Measurements from ENCODE around the gene KRTAP5-7.
"Not testable (repeated sequence)": the region's sequence is repeated elsewhere in the genome, so short reads cannot be mapped to it uniquely, and the experiment has no call there.

DNA sequence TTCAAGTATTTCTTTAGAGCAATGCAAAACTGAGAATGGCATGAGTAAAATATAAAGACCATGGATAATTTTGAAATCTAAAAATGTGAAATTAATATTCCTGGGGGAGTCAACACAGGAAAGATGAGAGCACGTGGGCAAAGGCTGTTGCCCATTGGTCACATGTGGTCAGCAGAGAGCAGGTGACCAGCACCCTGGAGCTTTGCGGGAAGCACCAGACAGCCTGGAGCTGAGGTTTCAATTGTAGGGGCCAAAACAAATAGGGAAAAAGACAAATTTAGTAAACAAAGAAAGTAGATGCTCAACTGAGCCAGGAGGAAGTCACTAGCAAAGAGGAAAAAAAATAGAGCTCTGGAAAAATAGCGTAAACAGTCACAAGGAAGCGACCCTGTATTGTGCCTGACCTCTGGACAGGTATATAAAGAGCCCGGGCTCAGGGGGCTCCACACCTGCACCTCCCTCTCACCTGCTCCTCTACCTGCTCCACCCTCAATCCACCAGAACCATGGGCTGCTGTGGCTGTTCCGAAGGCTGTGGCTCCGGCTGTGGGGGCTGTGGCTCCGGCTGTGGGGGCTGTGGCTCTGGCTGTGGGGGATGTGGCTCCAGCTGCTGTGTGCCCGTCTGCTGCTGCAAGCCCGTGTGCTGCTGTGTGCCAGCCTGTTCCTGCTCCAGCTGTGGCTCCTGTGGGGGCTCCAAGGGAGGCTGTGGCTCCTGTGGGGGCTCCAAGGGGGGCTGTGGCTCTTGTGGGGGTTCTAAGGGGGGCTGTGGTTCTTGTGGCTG is at the start of gene KRTAP5-7:
- TF ChIP-seq, protein P1, sequence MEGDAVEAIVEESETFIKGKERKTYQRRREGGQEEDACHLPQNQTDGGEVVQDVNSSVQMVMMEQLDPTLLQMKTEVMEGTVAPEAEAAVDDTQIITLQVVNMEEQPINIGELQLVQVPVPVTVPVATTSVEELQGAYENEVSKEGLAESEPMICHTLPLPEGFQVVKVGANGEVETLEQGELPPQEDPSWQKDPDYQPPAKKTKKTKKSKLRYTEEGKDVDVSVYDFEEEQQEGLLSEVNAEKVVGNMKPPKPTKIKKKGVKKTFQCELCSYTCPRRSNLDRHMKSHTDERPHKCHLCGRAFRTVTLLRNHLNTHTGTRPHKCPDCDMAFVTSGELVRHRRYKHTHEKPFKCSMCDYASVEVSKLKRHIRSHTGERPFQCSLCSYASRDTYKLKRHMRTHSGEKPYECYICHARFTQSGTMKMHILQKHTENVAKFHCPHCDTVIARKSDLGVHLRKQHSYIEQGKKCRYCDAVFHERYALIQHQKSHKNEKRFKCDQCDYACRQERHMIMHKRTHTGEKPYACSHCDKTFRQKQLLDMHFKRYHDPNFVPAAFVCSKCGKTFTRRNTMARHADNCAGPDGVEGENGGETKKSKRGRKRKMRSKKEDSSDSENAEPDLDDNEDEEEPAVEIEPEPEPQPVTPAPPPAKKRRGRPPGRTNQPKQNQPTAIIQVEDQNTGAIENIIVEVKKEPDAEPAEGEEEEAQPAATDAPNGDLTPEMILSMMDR (IDR thresholded peaks at IDR 0.05): not testable (repeated sequence)
- not testable (repeated sequence) for TF ChIP-seq EP300 (IDR thresholded peaks at IDR 0.05; ENCODE audit: low read depth)

Data from transverse colon (tissue), 3 donors.